ENCODE measurements around the gene SMTN.

GRCh38 chr22:31118046-31118820, 37.1 kb downstream of the SMTN start:
- TF ChIP-seq ZZZ3 (IDR thresholded peaks at IDR 0.05; ENCODE audit: control insufficient read depth, insufficient read length, low read depth) = no peak
- no peak for TF ChIP-seq ASH2L (IDR thresholded peaks at IDR 0.05; ENCODE audit: borderline replicate concordance, low read depth)
- TF ChIP-seq, protein P1, sequence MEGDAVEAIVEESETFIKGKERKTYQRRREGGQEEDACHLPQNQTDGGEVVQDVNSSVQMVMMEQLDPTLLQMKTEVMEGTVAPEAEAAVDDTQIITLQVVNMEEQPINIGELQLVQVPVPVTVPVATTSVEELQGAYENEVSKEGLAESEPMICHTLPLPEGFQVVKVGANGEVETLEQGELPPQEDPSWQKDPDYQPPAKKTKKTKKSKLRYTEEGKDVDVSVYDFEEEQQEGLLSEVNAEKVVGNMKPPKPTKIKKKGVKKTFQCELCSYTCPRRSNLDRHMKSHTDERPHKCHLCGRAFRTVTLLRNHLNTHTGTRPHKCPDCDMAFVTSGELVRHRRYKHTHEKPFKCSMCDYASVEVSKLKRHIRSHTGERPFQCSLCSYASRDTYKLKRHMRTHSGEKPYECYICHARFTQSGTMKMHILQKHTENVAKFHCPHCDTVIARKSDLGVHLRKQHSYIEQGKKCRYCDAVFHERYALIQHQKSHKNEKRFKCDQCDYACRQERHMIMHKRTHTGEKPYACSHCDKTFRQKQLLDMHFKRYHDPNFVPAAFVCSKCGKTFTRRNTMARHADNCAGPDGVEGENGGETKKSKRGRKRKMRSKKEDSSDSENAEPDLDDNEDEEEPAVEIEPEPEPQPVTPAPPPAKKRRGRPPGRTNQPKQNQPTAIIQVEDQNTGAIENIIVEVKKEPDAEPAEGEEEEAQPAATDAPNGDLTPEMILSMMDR (IDR thresholded peaks at IDR 0.05 in 2 of 3, conservative IDR thresholded peaks at IDR 0.05 in 1 of 3; ENCODE audit: control insufficient read depth in 2 of 3, extremely low read depth in 1 of 3, insufficient read depth in 1 of 3, low read depth in 3 of 3, low read length in 3 of 3) = no peak
- no peak for TF ChIP-seq CBX3 (IDR thresholded peaks at IDR 0.05; ENCODE audit: borderline replicate concordance, low read depth)
- TF ChIP-seq TAF1 (IDR thresholded peaks at IDR 0.05; ENCODE audit: borderline replicate concordance, low read depth, low read length) = no peak
- no peak for TF ChIP-seq FOXM1 (IDR thresholded peaks at IDR 0.05; ENCODE audit: low read depth, low read length)
- TF ChIP-seq POLR2A (IDR thresholded peaks at IDR 0.05; ENCODE audit: low read depth, low read length) = no peak
- TF ChIP-seq ETV6 (conservative IDR thresholded peaks at IDR 0.05 in 1 of 2, IDR thresholded peaks at IDR 0.05 in 1 of 2; ENCODE audit: borderline replicate concordance in 1 of 2, low read depth in 1 of 2) = no peak
- no peak for TF ChIP-seq CHD1 (IDR thresholded peaks at IDR 0.05; ENCODE audit: low read depth, low read length)
- TF ChIP-seq POLR2AphosphoS2 (IDR thresholded peaks at IDR 0.05; ENCODE audit: low read depth, low read length) = no peak
